HEK293T (cell line): ENCODE data around the gene ZNF667.

ENCODE experiments used
- ARNT ChIP-seq: fragments of 450-650 bp; IDR thresholded peaks from 2 replicates; pipeline ENCODE4 v1.6.1; 2017; ENCODE audit warnings: mild to moderate bottlenecking
- BHLHE40 ChIP-seq: fragments of 450-650 bp; IDR thresholded peaks from 2 replicates; pipeline ENCODE4 v1.6.1; 2016; ENCODE audit warnings: mild to moderate bottlenecking, moderate library complexity, borderline replicate concordance
- CTBP1 ChIP-seq: fragments of 450-650 bp; IDR thresholded peaks from 2 replicates; pipeline ENCODE4 v1.6.1; 2016; ENCODE audit warnings: borderline replicate concordance
- ELF4 ChIP-seq: fragments of 450-650 bp; IDR thresholded peaks from 2 replicates; pipeline ENCODE4 v1.6.1; 2017; ENCODE audit warnings: antibody characterized with exemption
- FOXA1 ChIP-seq: fragments of 450-650 bp; IDR thresholded peaks from 2 replicates; pipeline ENCODE4 v1.6.1; 2016; ENCODE audit warnings: mild to moderate bottlenecking
- FOXM1 ChIP-seq: fragments of 450-650 bp; IDR thresholded peaks from 2 replicates; pipeline ENCODE4 v1.6.1; 2017; ENCODE audit warnings: mild to moderate bottlenecking, borderline replicate concordance
- L3MBTL2 ChIP-seq: fragments of 450-650 bp; conservative IDR thresholded peaks from 2 replicates; pipeline ENCODE4 v1.6.1; 2016; ENCODE audit warnings: mild to moderate bottlenecking
- NFRKB ChIP-seq: fragments of 450-650 bp; IDR thresholded peaks from 2 replicates; pipeline ENCODE4 v1.6.1; 2016; ENCODE audit warnings: mild to moderate bottlenecking, moderate library complexity
- SP1 ChIP-seq: fragments of 450-650 bp; IDR thresholded peaks from 2 replicates; pipeline ENCODE4 v1.6.1; 2017
- ZNF384 ChIP-seq: fragments of 450-650 bp; IDR thresholded peaks from 2 replicates; pipeline ENCODE4 v1.6.1; 2016
- TF ChIP-seq, protein P1 (sequence below): fragments of 450-650 bp; IDR thresholded peaks from 2 replicates; pipeline ENCODE4 v1.6.1; 2016

DNA sequence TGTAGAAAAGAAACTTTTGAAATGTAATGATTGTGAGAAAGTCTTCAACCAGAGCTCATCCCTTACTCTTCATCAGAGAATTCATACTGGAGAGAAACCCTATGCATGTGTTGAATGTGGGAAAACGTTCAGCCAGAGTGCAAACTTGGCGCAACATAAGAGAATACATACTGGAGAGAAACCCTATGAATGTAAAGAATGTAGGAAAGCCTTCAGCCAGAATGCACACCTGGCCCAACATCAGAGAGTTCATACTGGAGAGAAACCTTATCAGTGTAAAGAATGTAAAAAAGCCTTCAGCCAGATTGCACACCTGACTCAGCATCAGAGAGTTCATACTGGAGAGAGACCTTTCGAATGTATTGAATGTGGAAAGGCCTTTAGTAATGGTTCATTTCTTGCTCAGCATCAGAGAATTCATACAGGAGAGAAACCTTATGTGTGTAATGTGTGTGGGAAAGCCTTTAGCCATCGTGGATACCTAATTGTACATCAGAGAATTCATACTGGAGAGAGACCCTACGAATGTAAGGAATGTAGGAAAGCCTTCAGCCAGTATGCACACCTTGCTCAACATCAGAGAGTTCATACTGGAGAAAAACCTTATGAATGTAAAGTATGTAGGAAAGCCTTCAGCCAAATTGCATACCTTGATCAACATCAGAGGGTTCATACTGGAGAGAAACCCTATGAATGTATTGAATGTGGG lies 53.7 kb downstream of the ZNF667 start:
- no peak for TF ChIP-seq ELF4
- TF ChIP-seq SP1 = no peak
- no peak for TF ChIP-seq NFRKB
- TF ChIP-seq FOXA1 = no peak
- no peak for TF ChIP-seq FOXM1
- TF ChIP-seq, protein P1, sequence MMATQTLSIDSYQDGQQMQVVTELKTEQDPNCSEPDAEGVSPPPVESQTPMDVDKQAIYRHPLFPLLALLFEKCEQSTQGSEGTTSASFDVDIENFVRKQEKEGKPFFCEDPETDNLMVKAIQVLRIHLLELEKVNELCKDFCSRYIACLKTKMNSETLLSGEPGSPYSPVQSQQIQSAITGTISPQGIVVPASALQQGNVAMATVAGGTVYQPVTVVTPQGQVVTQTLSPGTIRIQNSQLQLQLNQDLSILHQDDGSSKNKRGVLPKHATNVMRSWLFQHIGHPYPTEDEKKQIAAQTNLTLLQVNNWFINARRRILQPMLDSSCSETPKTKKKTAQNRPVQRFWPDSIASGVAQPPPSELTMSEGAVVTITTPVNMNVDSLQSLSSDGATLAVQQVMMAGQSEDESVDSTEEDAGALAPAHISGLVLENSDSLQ = no peak
- no peak for TF ChIP-seq ZNF384
- TF ChIP-seq ARNT = no peak
- TF ChIP-seq L3MBTL2 = no peak
- no peak for TF ChIP-seq BHLHE40
- no peak for TF ChIP-seq CTBP1
